ENCODE measurements around the gene SHC4. TPM values are rescaled to one million over a fixed set of nuclear protein-coding genes. Genes with fewer than 3 reads are reported as not detected.
"Not testable (repeated sequence)": the region's sequence is repeated elsewhere in the genome, so short reads cannot be mapped to it uniquely, and the experiment has no call there.

Gene SHC4
- polyA plus RNA-seq, 1 donor: 3.1 TPM

DNA sequence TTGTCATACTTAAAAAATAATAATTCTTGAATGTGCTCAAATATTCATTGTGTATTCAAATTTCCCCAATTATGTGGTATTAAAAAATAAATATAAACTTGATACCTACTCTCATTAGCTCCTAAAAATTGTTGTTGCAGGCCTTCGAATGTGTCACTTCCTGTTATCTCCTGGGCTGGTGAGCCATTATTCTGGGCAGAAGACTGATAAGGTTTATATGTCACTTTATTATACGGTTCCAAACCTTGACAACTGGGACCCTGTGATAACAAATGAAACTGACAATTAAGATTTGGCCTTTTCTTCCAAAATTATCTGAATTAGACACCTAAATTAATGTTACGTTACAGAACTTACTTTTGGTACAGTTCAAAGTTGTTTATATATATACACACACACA, 167.8 kb downstream of the SHC4 start:
- no peak for DNase-seq

GRCh38 chr15:48794697-48795134, 169.0 kb downstream of the SHC4 start:
- DNase-seq: no peak

GRCh38 chr15:48792408-48792807, 171.3 kb downstream of the SHC4 start:
- no peak for DNase-seq

DNA sequence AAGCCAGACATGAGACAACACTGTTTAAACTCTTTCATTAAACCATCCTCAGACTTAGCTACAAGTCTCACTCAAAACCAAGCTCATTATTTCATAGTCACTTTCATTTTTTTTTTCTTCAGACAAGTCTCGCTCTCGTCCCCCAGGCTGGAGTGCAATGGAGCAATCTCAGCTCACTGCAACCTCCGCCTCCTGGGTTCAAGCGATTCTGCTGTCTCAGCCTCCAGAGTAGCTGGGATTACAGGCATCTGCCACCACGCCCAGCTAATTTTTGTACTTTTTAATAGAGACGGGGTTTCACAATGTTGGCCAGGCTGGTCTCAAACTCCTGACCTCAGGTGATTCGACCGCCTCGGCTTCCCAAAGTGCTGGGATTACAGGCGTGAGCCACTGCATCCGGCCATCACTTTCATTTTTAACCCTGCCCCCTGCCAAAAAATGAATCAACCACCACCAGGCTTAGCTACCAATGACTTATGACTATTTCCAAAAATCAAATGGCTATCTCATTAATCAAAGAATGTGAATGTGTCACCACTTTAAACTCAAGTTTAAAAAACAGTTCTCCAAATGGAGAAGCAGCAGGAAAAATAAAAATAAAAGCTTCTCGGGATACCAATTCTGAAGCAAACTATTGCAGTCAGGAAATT, 173.1 kb downstream of the SHC4 start:
- DNase-seq: not testable (repeated sequence)

DNA sequence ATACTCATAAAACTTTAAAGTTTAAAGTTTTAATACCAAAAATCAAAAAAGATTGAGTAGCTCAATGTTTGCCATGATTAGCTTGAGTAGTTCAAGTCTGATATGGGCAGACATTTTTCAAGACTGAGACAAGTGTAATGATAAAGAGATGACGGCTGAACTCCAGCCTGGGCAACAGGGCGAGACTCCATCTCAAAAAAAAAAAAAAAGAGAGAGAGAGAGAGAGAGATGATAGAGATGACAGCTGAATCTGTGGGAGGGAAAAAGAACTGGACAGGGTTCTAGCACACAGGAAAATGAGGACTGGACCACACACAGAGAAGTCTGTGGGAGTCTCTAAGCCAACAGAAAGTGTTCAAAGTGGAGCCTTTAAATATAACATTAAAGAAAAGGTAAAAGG, 178.0 kb downstream of the SHC4 start:
- no peak for DNase-seq

DNA sequence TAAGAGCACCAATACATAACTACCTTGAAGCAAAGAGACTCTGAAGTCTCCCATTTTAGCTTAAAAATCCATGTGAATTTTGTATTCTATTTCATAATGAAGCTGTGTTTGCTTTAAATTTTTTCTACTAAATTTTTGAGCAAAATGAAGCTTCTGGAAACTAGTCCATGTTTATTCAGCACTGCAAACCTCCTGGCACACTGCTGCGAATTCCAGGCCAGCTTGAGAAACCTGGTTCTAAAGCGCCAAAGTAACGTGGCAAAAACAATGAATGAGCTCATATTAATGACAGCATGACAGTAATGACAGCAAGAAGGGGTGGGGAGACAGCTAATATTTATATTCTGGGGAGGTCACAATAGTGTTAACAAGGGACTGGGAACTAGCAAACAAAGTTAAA, 178.5 kb downstream of the SHC4 start:
- DNase-seq: no peak

DNA sequence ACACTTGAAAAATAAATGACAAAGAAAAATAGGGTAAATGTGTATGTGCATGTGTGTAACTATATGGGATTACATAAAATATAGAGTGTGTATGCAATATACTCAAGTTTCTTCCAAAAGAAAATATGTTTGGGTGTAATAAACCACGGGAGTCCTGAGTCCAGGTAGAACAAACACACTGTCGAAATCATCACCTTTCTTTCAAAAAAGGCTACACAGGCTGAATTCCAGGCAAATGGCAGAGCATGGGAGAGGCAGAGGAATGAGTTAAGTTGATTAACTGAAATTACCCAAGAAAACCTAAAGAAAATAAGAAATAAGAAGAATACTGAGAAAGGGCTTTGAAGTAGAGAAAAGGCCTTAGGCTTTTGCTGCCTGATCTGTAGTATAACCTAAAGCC, 179.0 kb downstream of the SHC4 start:
- no peak for DNase-seq

- no peak for DNase-seq
Measured at GRCh38 chr15:48782911-48783310, 180.8 kb downstream of the SHC4 start.

GRCh38 chr15:48781481-48782081, 182.1 kb downstream of the SHC4 start:
- no peak for DNase-seq

GRCh38 chr15:48781017-48781416, 182.7 kb downstream of the SHC4 start:
- DNase-seq: no peak

GRCh38 chr15:48778331-48778730, 185.4 kb downstream of the SHC4 start:
- no peak for DNase-seq

DNA sequence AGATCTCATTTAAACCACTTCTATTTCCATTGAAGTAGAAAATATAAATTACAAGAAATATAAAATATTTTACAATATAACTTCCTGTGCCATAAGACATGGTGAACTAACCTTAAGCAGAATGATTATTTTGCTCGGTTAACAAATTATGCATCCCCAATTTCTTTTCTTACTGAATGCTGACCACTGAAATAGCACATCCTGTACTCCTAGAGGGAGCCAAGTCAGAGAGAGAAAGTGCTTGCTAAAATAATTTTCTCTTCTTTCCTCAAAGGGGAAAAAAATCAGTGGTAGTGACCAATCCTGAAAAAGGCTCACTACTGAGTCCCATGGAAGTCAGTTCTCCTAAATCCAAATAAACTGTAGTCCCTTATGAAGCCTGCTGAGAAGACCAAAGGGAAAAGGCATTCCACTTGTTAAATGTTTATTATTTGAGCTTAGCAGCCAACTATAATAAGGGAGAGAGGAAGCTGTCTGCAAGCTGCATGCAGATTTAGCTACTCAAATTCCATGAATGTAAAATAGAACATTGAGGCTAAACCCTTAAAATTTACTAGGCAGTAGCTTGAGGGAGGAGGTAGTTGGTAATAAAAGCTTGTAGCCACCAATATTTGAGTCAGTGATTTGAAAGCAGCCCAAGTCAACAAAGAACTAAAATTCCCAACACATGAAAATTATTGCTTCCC, 185.9 kb downstream of the SHC4 start:
- no peak for DNase-seq

GRCh38 chr15:48775546-48775945, 188.2 kb downstream of the SHC4 start:
- no peak for DNase-seq

- DNase-seq: no peak
Measured at GRCh38 chr15:48774484-48774883, 189.2 kb downstream of the SHC4 start.

Other genes with a start within 250 kb of the SHC4 start
- gene CEP152, start 152.8 kb downstream of the SHC4 start, polyA plus RNA-seq (ENCODE audit: insufficient read length): 14.6 TPM
- gene EID1, start 85.8 kb downstream of the SHC4 start, polyA plus RNA-seq (ENCODE audit: insufficient read length): 279 TPM
- gene SECISBP2L, start 82.5 kb upstream of the SHC4 start, polyA plus RNA-seq (ENCODE audit: insufficient read length): 73.8 TPM
- 116 TPM for gene COPS2, start 191.7 kb upstream of the SHC4 start, polyA plus RNA-seq (ENCODE audit: insufficient read length)
- gene GALK2, start 206.3 kb upstream of the SHC4 start, polyA plus RNA-seq (ENCODE audit: insufficient read length): 31.5 TPM

Measured in left kidney (tissue), 2 donors.